Lower leg skin (tissue), 4 donors: Measurements from ENCODE around the gene POLDIP2. TPM values are rescaled to one million over a fixed set of nuclear protein-coding genes. Genes with fewer than 3 reads are reported as not detected.

Source experiments
- DNase-seq, 2 donors: peaks; one replicate each; pipeline ENCODE4 v3.0.0-alpha.2; 2019; ENCODE audit warnings: low spot score in 2 of 2
- H3K4me3 ChIP-seq: fragments of 200-600 bp; sonication (generic); 2 replicates; pipeline ENCODE4 v1.5.1; 2017; ENCODE audit warnings: mild to moderate bottlenecking, low read depth; ENCODE audit not compliant: poor library complexity, severe bottlenecking
- CTCF ChIP-seq, 3 donors: fragments of 450-650 bp; IDR thresholded peaks; one replicate each; pipeline ENCODE4 v1.5.1; 2016; ENCODE audit warnings: antibody characterized with exemption in 3 of 3, mild to moderate bottlenecking in 3 of 3, moderate library complexity in 2 of 3
- POLR2A ChIP-seq, 2 donors: fragments of 450-650 bp; IDR thresholded peaks; one replicate each; pipeline ENCODE4 v1.6.1; 2016 to 2017; ENCODE audit warnings: antibody characterized with exemption in 2 of 2, mild to moderate bottlenecking in 1 of 2, moderate library complexity in 1 of 2
- WGBS, 2 donors: methylation state at CpG; one replicate each; pipeline ENCODE4 v1.1.5; 2018; 5-methylcytosine and 5-hydroxymethylcytosine counted together
- intact Hi-C: fragments of 100-400 bp; cut with DNase I; formaldehyde crosslinking; loops from one replicate; pipeline ENCODE4 v1.15.0; 2023; ENCODE audit warnings: low total_unique reads
- total RNA-seq, 4 donors: library from RNA; depleted of rRNA; stranded (reverse); fragments of >200 nt; gene quantifications; one replicate each; pipeline ENCODE4 v1.1.0, GENCODE V29; 2016

POLDIP2 gene
- total RNA-seq, 4 donors from 2014 or later, result 52.1 to 90.2 (median 73.7) TPM

GRCh38 chr17:28331891-28332420, 25.4 kb downstream of the POLDIP2 start:
- no peak for TF ChIP-seq CTCF (IDR thresholded peaks at IDR 0.05)
- no peak overlapping the region for H3K4me3 ChIP-seq
- 92 to 94% methylated on average over 6 of the region's 6 CpGs for WGBS, 2 donors
- DNase-seq, result peak in 1 of 2 donors; percentile 43
- intact Hi-C loops, result no loop called here

GRCh38 chr17:28330671-28331070, 26.7 kb downstream of the POLDIP2 start:
- WGBS, 2 donors, result 84 to 93% methylated on average over 5 of the region's 5 CpGs
- no peak overlapping the region for H3K4me3 ChIP-seq
- DNase-seq, result peak in 1 of 2 donors; percentile 66
- intact Hi-C loops, result no loop called here
- no peak for TF ChIP-seq POLR2A (IDR thresholded peaks at IDR 0.05)
- TF ChIP-seq CTCF (IDR thresholded peaks at IDR 0.05), result no peak

- WGBS, 2 donors, result 81 to 86% methylated on average over 4 of the region's 4 CpGs
- TF ChIP-seq POLR2A (IDR thresholded peaks at IDR 0.05) (no peak), CTCF (IDR thresholded peaks at IDR 0.05) (no peak)
- no peak overlapping the region for H3K4me3 ChIP-seq
- peak in 1 of 2 donors; percentile 10 for DNase-seq
- intact Hi-C loops, result no loop called here
These were observed 29.0 kb downstream of the POLDIP2 start for GRCh38 chr17:28328325-28328724.

- DNase-seq, result no peak
- no peak overlapping the region for H3K4me3 ChIP-seq
- no peak for TF ChIP-seq CTCF (IDR thresholded peaks at IDR 0.05)
- TF ChIP-seq POLR2A (IDR thresholded peaks at IDR 0.05), result no peak
- intact Hi-C loops, result no loop called here
- WGBS, 2 donors, result 66 to 69% methylated on average over 3 of the region's 3 CpGs
These were observed 29.6 kb downstream of the POLDIP2 start for GRCh38 chr17:28327709-28328108.

GRCh38 chr17:28327031-28327607, 30.2 kb downstream of the POLDIP2 start:
- peak; percentile 11 to 26 for DNase-seq
- intact Hi-C loops, result no loop called here
- TF ChIP-seq CTCF (IDR thresholded peaks at IDR 0.05) (no peak), POLR2A (IDR thresholded peaks at IDR 0.05) (no peak)
- no peak overlapping the region for H3K4me3 ChIP-seq
- WGBS, 2 donors, result 92% methylated on average over 9 of the region's 9 CpGs

GRCh38 chr17:28326114-28326513, 31.2 kb downstream of the POLDIP2 start:
- TF ChIP-seq POLR2A (IDR thresholded peaks at IDR 0.05) (no peak), CTCF (IDR thresholded peaks at IDR 0.05) (no peak)
- H3K4me3 ChIP-seq, result no peak overlapping the region
- DNase-seq, result peak; percentile 13 to 61
- WGBS, 2 donors, result 53 to 57% methylated on average over 7 of the region's 7 CpGs
- intact Hi-C loops, result no loop called here
